ENCODE measurements around the gene ARL14EP.

ARL14EP gene

GRCh38 chr11:30328681-30329080, 5.8 kb downstream of the ARL14EP start:
- no peak for DNase-seq

DNA sequence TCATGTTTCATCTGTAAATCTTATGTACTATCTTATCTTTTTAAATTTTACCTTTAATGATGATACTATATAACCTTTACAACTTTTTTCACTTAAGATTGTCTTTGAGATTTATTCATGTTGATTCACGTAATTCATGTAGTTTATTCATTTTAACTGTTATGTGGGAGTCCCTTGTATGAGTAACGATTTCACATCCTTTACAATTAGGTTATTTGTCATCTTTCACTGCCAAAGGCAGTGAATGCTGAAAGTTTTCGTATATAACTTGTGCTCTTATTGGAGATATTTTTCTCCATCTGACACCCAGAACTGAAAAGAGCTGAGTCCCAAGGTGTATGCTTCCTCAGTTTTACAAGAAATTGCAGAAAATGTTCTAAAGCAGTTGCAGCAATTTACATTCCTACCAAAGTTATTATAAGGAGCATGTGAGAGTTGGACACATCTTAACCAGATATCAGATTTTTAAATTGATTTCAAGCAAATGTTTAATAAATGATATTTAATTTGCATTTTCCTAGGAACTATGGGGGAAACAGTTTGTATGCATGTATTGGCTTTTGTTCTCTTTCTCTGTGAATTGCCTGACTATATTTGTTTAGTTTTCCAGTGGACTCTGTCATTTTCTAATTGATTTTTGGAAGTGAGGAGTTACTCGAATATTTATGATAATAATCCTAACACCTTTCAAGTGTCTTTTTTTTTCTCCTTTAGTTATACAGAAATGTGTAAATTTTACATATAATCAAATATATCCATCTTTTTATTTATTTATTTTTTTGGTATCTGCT, 6.4 kb downstream of the ARL14EP start:
- DNase-seq: no peak

DNA sequence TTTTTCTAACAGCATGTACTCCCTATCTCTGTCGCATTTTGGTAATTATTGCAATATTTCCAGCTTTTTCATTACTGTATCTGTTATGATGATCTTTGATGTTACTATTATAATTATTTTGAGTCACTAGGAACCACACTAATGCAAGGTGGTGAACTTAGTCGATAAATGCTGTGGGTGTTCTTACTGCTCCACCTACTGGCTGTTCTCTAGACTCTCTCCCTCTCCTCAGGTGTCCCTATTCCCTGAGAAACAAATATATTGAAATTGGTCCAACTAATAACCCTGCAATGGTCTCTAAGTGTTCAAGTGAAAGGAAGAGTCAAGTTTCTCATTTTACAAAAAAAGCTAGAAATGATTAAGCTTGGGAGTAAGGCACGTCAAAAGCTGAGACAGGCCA, 10.5 kb downstream of the ARL14EP start:
- no peak for DNase-seq

DNA sequence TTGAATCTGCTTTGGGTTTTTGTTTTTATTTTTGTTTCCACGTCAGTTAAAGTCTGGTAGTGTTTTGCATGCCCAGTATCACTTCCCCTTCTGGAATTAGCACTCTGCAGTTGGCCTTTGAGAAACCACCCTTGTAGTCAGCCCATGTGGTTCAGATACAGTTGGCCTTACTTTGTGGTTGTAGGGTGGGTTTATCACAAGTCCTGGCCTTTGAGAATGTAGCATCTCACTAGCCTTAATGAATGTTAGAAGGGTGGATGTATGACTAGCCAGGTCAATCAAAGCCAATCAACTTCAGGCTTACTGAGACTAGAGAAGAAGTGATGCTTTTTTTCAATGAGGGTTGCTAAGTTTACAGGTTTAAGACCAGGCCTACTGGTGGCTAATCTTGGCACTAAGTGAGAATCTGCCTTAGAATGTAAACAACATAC, 19.8 kb downstream of the ARL14EP start:
- peak; percentile 4 for DNase-seq

DNA sequence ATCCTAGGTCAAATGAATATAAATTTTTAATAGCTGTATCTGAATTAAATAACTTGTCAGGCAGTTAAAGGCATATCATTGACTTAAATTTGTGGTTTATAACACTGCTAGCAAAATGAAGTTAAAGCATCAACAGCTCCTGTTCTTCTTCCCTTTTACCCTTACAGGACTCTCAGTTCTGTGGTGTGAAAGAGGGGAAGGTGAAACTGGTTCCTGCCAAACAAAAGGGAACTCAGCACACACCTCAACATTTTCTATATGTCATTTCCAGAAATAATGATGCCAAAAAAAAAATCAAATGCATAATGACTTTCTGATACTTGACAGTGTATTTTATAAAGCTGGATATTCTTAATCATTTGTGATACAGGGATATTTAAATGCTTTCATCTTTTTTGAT, 21.2 kb downstream of the ARL14EP start:
- DNase-seq: no peak

DNA sequence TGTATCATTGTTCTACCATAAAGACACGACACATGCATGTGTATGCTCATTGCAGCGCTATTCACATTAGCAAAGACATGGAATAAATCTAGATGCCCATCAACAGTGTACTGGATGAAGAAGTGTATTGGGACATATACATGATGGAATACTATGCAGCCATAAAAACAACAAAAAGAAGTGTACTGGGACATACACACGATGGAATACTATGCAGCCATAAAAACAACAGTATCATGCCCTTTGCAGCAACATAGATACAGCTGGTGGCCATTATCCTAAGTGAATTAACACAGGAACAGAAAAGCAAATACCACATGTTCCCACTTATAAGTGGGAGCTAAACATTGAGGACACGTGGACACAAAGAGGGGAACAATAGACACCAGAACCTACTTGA, 22.7 kb downstream of the ARL14EP start:
- DNase-seq: no peak

GRCh38 chr11:30346068-30346688, 23.3 kb downstream of the ARL14EP start:
- DNase-seq: peak; percentile 49

DNA sequence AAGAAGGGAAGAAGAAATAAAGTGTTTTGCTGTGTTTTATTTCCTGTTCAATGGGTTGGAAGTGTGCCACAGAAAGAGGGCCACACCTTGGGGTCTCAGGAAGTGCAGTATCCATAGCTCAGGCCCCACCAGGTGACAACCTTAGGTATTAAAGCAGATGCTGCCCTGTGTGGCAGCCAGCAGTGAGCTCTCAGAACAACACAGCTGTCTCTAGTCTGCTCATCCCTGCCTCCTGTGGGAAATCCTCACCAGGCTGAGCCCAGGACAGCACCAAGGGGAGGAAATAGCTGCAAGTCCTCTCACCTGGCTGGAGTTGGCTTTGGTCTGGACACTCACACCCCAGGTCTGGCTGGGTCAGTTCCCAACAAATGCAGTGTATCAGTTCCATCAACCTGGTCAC, 25.1 kb downstream of the ARL14EP start:
- DNase-seq: no peak

DNA sequence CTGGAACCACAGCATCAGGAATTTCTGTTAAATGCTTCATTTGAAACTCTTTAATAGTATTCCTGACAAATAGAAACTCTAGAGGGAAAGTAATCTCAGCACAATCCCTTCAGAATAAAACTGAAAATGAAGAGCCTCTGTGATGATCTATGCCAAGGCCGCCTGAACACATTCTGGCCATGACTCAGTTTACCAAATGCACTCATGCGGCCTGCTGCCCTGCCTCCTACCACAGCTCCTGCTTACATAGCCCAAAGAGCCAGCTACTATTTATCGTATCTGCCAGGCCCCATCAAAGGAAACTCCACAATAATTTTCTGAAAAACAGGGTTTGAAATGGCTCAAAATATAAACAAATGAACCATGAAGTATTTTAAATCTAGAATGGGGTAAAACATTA, 27.0 kb downstream of the ARL14EP start:
- no peak for DNase-seq

DNA sequence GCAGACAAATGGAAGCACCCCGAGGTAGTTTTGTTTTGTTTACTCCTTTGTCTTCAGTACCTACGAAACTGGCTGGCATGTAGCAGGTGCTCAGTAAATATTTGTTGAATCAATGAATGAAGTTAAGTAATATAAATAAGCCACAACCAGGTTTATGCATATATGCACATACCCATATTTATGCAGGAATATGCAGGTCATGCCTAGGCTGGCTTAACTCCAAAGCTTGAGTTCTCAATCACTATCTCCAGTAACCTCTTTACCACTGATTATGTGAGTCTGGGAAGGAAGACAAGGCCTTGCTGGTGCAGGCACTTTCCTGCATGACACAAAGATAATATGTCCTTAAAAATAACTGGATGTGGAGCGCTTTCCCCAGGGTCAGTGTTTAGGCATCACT, 27.5 kb downstream of the ARL14EP start:
- DNase-seq: no peak

- DNase-seq: no peak
Measured at GRCh38 chr11:30351061-30351460, 28.2 kb downstream of the ARL14EP start.

DNA sequence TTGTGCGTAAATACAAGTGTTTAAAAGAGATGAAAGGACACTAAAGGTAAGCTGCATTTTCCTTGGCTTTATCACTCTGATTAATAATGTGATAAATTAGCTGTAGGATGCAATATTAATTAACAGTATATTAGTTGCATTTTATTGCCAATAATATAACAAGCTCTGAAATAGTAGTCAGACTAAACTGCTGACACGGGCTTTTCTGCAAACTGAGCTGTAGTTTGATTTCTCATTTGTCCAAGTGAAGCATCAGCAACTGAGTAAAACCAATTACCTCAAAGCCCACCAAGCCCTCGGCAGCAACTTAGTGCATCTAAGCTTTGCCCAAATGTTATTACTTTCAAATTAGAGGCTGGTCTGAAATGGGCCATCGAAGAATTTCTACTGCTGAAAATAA, 33.5 kb downstream of the ARL14EP start:
- no peak for DNase-seq

DNA sequence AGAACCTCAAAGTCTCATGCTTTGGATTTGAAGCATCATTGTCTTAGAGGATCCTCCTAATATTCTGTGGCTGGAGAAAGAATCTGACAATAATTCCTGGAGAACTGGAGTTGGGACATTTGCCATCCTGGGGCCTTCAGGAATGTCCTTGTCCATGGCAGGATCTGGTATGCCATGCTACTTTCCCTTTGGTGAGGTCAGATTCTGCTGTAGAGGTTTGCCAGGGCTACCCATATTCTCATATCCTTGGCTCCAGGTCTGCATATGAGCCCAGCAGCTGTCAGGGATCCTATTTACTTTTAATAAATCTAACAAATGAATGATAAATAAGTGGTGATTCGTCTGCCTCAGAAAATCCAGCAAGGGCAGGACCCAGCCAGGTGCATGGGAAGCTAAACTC, 35.0 kb downstream of the ARL14EP start:
- DNase-seq: no peak

GRCh38 chr11:30358536-30358935, 35.6 kb downstream of the ARL14EP start:
- DNase-seq: peak; percentile 36

DNA sequence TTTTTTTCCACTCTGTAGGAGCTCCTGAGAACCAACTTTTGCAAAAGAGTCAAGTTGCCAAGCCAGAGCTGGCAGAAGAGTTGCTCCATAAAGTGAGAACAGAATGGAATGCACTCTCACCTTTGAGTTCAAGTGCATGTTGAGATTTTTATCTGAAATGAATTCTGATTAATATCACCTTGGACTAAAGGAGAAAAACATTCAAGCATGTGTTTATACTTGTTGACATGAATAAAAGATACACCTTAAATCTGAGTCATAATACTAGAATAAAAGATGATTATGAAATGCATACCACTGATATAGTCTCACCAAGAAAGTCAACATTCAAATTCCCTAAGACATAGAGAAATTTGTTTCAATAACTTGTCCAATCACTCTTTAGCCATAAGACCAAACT, 37.8 kb downstream of the ARL14EP start:
- no peak for DNase-seq

DNA sequence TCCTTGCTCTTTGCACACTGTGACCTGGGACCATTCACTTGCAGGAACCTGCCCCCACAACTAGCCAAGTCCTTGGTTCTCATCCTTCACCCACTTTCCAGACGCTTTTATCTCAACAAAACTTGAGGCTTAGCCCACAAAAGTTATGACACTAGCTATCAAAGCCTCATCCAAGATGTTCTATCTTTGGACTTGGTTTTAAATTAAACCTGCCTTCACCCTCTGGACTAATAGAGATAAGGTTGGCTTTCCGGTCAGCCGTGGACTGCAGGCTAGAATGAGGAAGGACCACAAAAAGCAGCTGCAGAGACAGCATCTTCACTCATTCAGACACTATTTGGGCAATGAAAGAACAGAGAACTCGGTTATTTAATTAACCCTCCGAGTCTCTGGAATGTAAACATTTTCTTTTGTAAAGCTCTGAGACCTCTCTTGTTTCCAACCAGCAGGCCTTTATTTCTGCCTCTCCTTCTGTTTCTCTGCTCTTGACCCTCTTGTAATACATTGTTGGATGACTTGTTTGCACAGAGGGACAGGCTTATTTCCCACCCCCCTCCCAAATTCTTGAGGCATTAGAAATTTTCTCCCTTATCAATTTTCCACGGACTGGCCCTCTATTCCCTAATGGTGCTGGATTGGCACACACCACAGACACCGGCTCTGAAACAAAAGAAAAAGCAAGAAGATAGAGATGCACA, 41.4 kb downstream of the ARL14EP start:
- no peak for DNase-seq

DNA sequence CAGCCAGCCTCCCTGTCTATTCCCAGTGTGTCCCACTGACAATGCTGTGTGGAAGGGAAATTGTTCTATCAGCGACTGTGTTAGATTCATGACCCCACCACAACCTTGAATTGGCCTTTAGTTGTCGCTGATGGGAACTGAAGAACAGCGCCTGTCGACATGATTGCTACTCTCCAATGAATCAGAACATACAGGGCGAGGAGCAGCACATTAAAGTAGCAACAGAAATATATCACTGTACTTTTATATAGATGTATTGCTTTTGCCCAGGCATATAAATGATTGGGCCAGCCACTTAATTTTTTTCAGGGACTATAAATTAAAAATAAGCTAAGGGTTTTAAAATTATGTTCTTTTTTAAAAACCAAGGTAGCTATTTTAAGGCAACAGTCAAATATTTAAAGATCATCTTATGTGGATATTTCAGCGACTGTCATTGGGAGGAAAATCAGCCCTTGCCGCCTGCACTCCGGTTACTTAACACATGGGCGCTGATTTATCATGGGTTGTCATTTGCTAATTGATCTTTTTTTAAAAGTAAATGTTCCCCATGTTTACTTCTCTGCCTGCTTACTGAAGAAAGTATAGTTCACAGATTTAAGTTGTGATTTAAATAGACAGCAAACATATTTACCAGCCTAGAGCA, 42.1 kb downstream of the ARL14EP start:
- DNase-seq: no peak

DNA sequence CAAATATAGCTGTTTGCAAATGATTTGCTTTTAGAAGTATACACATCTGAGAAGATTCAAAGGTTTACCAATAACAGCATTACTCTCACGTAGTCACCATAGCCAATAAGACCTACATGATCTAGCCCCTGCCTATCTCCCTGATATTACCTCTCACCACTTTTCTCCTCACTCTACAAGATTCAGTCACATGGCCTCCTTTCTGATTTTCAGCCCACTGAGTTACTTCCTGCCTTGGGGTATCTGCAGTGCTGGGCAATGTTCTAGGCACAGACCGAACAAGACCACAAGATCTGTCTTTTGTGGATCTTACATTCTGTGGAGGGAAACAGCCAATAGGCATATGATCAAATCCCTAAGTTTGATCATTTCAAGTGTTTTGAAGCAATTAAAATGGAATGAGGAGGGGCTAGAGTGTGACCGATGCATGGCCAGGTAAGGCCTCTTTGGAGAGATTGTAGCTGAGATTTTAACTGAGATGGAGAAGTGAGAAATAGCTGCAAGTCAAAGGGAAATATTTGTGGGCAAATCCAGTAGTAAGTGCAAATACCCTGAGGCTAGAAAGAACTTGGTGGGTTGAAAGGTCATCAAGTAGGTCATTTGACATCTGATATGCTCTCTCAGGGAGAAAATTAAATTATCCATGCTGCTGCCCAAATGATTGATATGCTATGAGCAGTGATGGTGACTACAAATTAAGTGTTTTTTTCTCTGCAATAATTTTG, 43.1 kb downstream of the ARL14EP start:
- DNase-seq: no peak

DNA sequence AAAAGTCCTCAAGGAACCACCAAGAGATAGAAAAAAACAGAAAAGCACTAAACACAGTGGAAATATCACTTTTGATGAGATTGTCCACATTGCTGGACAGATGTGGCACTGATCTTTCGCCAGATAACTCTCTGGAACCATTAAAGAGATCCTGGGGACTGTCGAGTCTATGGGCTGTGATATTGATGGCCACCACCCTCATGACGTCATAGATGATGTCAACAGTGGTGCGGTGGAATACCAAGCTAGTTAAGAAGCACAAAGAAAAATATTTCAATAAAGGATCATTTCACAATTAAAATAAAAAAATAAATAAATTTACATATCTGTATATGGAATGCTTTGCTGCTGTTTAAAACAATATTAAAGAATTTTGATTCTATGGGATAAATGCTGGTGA, 45.5 kb downstream of the ARL14EP start:
- DNase-seq: no peak

DNA sequence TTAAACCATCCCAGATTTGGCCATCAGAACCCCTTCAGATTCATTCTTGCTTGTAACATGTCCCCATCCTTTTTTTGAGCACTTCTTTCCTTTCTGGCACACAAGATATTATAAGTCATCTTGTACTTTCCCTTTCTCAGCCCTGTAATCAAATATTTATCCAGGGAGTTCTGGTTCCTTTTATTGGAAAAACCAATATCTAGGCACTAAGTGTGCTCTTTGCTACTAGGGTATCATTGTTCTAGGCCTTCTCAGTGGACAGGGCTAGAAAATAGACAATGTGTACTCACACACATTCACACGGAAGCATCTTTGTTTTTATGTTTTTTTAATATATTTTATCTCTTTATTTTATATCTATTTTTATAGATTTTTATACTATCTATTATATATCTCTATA, 47.3 kb downstream of the ARL14EP start:
- DNase-seq: no peak

DNA sequence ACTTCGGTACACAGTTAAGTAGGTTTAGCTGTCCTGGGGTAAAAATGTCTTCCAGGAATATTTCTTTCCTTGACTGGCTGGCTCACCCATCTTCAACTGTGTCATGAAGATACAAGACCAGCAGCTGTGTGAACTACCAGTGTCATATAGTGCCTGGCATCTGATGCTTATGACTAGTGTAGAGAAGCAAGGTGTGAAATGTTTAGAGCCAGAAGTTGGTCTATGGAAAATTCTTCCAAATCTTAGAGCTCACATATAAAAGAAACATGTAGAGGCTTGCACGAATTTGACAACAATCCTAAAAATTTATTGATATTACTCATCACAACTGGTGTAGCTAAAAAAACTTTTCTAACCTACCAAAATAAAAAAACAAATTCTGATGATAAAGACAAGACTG, 54.4 kb downstream of the ARL14EP start:
- DNase-seq: no peak

DNA sequence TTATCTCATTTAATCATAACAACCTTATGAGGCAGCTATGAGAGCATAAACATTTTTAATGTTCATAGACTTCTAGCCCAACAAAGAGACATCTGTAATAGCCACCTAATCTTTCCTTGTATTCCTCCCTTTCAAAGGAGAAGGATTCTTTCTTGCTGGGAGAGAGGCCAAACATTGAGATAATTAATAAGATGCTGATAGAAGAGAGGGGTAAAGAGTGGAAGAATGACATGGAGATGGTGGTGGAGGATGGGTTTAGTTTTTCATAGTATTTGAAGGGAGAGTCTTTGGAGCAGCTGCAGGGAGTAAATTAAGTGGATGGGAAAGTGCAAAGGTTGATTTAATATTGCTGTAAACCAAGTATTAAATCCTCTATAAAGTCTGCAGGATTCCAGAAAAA, 57.9 kb downstream of the ARL14EP start:
- no peak for DNase-seq

DNA sequence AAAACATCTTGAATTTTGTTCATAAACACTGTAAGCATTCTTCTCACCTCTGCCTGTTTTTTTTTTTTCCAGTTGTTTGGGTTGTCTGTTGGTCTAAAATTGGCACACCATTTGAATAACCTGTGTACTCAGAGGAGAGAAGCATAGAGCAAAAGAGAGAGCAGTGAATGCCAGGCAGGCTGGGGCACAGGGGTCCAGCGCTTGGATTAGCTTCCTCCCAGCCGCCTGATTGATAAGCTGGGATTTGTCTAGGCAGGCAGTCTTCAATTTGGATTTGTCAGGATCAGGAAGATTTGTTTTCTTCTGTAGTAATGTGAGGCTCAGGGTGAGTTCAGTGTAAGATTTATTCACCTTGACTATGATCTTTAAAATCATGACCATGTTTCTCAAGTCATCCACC, 59.0 kb downstream of the ARL14EP start:
- no peak for DNase-seq
